ENCODE results near the gene VWCE. TPM values are rescaled to one million over a fixed set of nuclear protein-coding genes. Genes with fewer than 3 reads are reported as not detected.
"Not testable (repeated sequence)": the region's sequence is repeated elsewhere in the genome, so short reads cannot be mapped to it uniquely, and the experiment has no call there.

Gene VWCE
- total RNA-seq, 2 experiments from 2014 or later = 0.64 to 1.0 TPM

DNA sequence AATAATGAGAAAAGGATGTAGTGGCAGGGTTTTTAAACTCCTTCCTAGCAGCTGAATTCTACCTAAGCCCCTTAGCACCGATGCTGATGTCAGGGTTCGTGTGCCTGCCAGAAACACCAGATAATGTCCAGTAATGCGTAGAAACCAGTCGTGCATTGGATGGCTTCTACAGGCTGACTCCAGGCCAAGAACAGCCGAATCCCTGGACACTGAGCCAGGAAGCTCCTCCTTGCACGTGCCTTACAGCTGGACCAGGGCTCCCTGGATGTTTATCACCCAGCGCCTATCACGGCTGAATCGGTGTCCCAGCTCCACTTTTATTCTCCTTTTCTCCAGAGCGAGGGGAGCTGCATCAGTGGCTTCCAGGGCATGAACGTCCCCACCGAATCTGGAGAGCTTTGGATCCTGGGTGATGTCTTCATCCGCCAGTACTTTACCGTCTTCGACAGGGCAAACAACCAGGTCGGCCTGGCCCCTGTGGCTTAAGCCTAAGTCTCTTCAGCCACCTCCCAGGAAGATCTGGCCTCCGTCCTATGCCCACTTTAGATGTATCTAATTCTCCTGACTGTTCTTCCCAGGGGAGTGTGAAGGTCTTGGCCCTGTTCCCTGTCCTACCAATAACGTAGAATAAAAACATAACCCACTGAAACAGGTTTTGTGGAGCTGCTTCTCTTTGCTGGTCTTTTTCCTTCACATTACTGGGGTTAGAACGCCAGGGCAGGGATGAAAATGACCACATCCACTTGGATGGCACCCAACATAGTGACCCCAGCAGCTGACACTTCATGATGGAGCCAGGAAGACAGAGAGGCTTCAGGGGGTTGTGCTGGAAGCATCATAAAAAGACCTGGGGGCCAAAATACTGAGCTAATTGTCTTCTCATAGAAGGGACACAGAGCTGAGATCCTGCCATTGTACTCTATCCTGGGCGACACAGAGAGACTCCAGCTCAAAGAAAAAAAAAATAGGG lies 44.0 kb downstream of the VWCE start:
- H3K9me3 Mint-ChIP-seq; H3K27ac Mint-ChIP-seq; H3K36me3 Mint-ChIP-seq (ENCODE audit: low read depth); H3K9me3 ChIP-seq (ENCODE audit: control insufficient read depth in 1 of 2, insufficient read depth in 1 of 2, low read length in 2 of 2); H3K27me3 ChIP-seq (ENCODE audit: control insufficient read depth in 1 of 2, insufficient read depth in 2 of 2, low read length in 2 of 2); H3K27ac ChIP-seq (ENCODE audit: low read depth in 1 of 2, low read length in 2 of 2); H3K4me3 ChIP-seq (ENCODE audit: low read length); POLR2A ChIA-PET; DNase-seq; H3K4me1 ChIP-seq (ENCODE audit: insufficient read depth, low read length); H3K27me3 Mint-ChIP-seq; H3K36me3 ChIP-seq (ENCODE audit: insufficient read depth, low read length); H3K4me3 Mint-ChIP-seq; H3K4me1 Mint-ChIP-seq (ENCODE audit: low read depth); ATAC-seq (ENCODE audit: poor library complexity): not testable (repeated sequence)
- intact Hi-C loops (cut with DNase I, micrococcal nuclease) = loop anchor here in 1 of 2 experiments (10.0 kb wide), 1 partner anchor 144 kb away; the partner anchor contains the start of gene TMEM216
- CTCF ChIA-PET = interaction anchor here (0.7 kb wide), 1 partner anchor 208 kb away, joined by 4 read pairs; no protein-coding TSS in a partner anchor

DNA sequence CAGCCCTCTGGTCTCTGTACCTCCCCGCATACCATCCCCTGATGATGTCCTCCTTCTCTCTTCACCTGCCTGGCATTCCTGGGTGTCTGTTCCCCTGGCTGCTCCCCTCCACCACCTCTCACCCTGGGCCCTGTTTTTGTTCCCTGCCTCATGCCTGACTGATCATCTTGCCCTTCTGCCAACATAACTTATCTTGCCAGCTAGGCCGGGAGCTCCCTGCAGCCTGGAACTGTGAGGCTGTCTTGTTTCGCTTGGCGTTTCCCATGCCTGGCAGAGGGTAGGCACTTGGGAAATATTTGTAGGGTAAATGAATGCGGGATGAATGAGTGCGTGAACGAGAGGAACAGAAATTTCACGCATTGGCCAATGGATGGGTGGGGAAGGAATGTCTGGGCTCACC lies 45.9 kb downstream of the VWCE start:
- CTCF ChIA-PET; H3K9me3 ChIP-seq (ENCODE audit: control insufficient read depth in 1 of 2, insufficient read depth in 1 of 2, low read length in 2 of 2); H3K9me3 Mint-ChIP-seq; ATAC-seq (ENCODE audit: poor library complexity); DNase-seq; H3K36me3 ChIP-seq (ENCODE audit: insufficient read depth, low read length); H3K27ac ChIP-seq (ENCODE audit: low read depth in 1 of 2, low read length in 2 of 2); H3K4me3 ChIP-seq (ENCODE audit: low read length); POLR2A ChIA-PET; H3K27ac Mint-ChIP-seq; intact Hi-C loops (cut with DNase I, micrococcal nuclease); H3K36me3 Mint-ChIP-seq (ENCODE audit: low read depth); H3K27me3 Mint-ChIP-seq; H3K4me3 Mint-ChIP-seq; H3K4me1 ChIP-seq (ENCODE audit: insufficient read depth, low read length); H3K4me1 Mint-ChIP-seq (ENCODE audit: low read depth); H3K27me3 ChIP-seq (ENCODE audit: control insufficient read depth in 1 of 2, insufficient read depth in 2 of 2, low read length in 2 of 2): not testable (repeated sequence)

DNA sequence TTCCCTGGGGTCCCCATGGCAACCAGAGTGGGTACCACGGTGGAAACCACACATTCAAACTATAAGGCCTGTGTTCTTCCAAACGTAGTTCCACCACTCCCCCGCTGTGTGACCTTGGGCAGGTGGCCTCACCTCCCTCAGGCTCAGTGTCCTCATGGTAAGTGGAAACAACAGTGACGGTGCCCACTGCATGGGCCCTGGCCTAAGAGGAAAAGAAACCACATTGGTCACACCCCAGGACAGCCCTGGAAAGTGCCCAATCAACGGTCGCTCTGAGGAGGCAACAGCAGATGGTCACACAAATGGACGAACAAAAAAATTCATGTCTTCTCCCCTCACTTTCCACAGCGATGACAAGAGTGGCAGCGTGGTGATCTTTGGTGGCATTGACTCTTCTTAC lies 47.0 kb downstream of the VWCE start:
- H3K9me3 ChIP-seq (ENCODE audit: control insufficient read depth in 1 of 2, insufficient read depth in 1 of 2, low read length in 2 of 2); H3K27ac Mint-ChIP-seq; H3K4me1 ChIP-seq (ENCODE audit: insufficient read depth, low read length); ATAC-seq (ENCODE audit: poor library complexity); H3K27me3 ChIP-seq (ENCODE audit: control insufficient read depth in 1 of 2, insufficient read depth in 2 of 2, low read length in 2 of 2); H3K4me1 Mint-ChIP-seq (ENCODE audit: low read depth); H3K36me3 ChIP-seq (ENCODE audit: insufficient read depth, low read length); intact Hi-C loops (cut with DNase I, micrococcal nuclease); H3K36me3 Mint-ChIP-seq (ENCODE audit: low read depth); H3K9me3 Mint-ChIP-seq; H3K27me3 Mint-ChIP-seq; H3K27ac ChIP-seq (ENCODE audit: low read depth in 1 of 2, low read length in 2 of 2); DNase-seq; H3K4me3 Mint-ChIP-seq; POLR2A ChIA-PET; H3K4me3 ChIP-seq (ENCODE audit: low read length); CTCF ChIA-PET: not testable (repeated sequence)

DNA sequence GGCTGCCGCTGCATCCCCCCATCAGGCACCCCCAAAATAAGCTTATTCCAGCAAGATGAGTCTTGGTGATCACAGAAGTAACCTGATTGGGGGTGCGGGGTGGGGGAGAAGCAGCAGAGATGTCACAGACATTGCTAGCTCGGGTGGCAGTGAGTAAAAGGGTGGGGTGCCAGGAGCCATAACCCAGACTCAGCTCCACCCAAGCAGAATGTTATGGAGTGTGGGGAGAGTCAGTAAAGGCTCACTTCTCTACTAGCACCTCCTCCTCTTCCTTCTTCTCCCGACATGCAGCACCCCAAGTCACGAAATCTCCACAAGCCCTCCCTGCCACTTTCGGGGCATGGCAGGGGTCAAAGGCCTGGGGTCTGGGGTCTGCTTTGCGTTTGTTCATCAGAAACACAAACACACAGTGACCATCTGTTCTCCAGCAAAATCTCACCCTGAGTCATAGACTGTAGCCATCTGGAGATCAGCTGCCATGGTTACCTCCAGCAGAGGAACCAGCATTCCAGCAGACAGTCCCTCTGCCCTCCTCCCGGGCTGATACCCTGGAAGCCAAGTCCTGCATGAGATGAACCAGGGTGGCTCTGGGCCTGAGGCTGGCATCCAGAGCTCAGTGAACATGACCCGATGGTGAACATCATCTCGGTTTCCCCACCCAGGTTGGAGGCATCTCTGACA lies 49.7 kb downstream of the VWCE start:
- H3K36me3 Mint-ChIP-seq (ENCODE audit: low read depth); H3K27ac Mint-ChIP-seq; H3K27me3 Mint-ChIP-seq; H3K4me1 ChIP-seq (ENCODE audit: insufficient read depth, low read length); H3K9me3 ChIP-seq (ENCODE audit: control insufficient read depth in 1 of 2, insufficient read depth in 1 of 2, low read length in 2 of 2); DNase-seq; intact Hi-C loops (cut with DNase I, micrococcal nuclease); H3K4me3 ChIP-seq (ENCODE audit: low read length); H3K4me1 Mint-ChIP-seq (ENCODE audit: low read depth); CTCF ChIA-PET; ATAC-seq (ENCODE audit: poor library complexity); H3K9me3 Mint-ChIP-seq; H3K27me3 ChIP-seq (ENCODE audit: control insufficient read depth in 1 of 2, insufficient read depth in 2 of 2, low read length in 2 of 2); H3K4me3 Mint-ChIP-seq; POLR2A ChIA-PET; H3K36me3 ChIP-seq (ENCODE audit: insufficient read depth, low read length); H3K27ac ChIP-seq (ENCODE audit: low read depth in 1 of 2, low read length in 2 of 2): not testable (repeated sequence)

DNA sequence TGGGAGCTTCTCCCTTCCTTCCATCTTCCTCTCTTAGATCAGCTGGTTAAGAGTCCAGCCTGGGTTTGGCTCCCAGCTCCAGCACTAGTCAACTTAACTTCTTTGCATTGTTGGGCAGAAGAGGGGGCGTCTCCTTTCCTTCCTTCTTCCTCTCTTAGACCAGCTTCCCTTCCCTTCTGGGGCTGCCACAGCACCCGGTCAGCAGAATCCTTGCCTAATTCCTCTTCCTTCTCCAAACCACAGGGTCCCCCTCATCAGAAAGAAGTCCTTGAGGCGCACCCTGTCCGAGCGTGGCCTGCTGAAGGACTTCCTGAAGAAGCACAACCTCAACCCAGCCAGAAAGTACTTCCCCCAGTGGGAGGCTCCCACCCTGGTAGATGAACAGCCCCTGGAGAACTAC lies 53.6 kb downstream of the VWCE start:
- DNase-seq; CTCF ChIA-PET; intact Hi-C loops (cut with DNase I, micrococcal nuclease); H3K4me1 Mint-ChIP-seq (ENCODE audit: low read depth); H3K27me3 ChIP-seq (ENCODE audit: control insufficient read depth in 1 of 2, insufficient read depth in 2 of 2, low read length in 2 of 2); POLR2A ChIA-PET; H3K9me3 Mint-ChIP-seq; H3K9me3 ChIP-seq (ENCODE audit: control insufficient read depth in 1 of 2, insufficient read depth in 1 of 2, low read length in 2 of 2); H3K27ac Mint-ChIP-seq; H3K36me3 Mint-ChIP-seq (ENCODE audit: low read depth); H3K4me1 ChIP-seq (ENCODE audit: insufficient read depth, low read length); H3K36me3 ChIP-seq (ENCODE audit: insufficient read depth, low read length); H3K4me3 ChIP-seq (ENCODE audit: low read length); ATAC-seq (ENCODE audit: poor library complexity); H3K27me3 Mint-ChIP-seq; H3K27ac ChIP-seq (ENCODE audit: low read depth in 1 of 2, low read length in 2 of 2); H3K4me3 Mint-ChIP-seq: not testable (repeated sequence)

DNA sequence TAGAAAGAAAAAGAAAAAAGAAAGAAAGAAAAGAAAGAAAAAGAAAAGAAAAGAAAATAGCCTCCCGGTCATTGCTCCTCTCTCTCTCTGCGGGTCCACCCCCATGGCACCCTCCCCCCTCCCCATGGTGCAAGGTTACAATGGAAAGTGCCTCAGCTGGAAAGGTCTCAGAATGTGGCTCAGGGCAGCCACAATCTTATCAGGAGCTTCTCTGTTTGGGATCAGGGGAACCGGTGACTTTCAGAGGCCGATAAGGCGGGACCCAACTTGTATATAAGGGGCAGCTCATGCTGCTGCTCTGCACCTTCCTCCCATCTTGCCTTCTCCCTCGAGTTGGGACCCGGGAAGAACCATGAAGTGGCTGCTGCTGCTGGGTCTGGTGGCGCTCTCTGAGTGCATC lies 54.2 kb downstream of the VWCE start, which contains the start of gene PGA5:
Gene PGA5 (plus strand): TSS at position 301 of the 400 bp plus-strand sequence. CDS start 52 bp downstream, at position 353.
- POLR2A ChIA-PET; H3K4me3 Mint-ChIP-seq; CTCF ChIA-PET; H3K4me3 ChIP-seq (ENCODE audit: low read length); H3K27ac Mint-ChIP-seq; ATAC-seq (ENCODE audit: poor library complexity); H3K27ac ChIP-seq (ENCODE audit: low read depth in 1 of 2, low read length in 2 of 2); H3K4me1 Mint-ChIP-seq (ENCODE audit: low read depth); H3K9me3 Mint-ChIP-seq; H3K9me3 ChIP-seq (ENCODE audit: control insufficient read depth in 1 of 2, insufficient read depth in 1 of 2, low read length in 2 of 2); H3K4me1 ChIP-seq (ENCODE audit: insufficient read depth, low read length); DNase-seq; H3K36me3 ChIP-seq (ENCODE audit: insufficient read depth, low read length); H3K27me3 Mint-ChIP-seq; H3K36me3 Mint-ChIP-seq (ENCODE audit: low read depth); intact Hi-C loops (cut with DNase I, micrococcal nuclease); H3K27me3 ChIP-seq (ENCODE audit: control insufficient read depth in 1 of 2, insufficient read depth in 2 of 2, low read length in 2 of 2): not testable (repeated sequence)

DNA sequence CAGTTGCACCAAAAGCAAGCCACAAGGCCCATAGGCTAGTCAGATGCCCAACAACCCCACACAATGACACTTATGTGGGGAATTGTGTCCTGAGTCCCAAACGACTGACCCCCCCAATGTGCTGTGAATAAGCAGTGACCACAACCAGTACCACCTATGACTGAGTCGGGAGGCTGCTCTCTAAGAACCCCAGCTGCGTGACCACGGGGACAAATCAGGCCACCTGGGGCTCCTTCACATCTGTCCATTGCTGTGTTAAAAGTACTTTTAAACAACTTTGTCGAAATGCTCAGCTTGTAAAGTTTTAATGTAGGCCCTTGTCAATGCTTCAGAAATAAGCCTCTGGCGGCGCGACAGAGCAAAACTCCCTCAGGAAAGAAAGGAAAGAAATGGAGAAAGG lies 54.8 kb downstream of the VWCE start:
- DNase-seq; CTCF ChIA-PET; H3K9me3 ChIP-seq (ENCODE audit: control insufficient read depth in 1 of 2, insufficient read depth in 1 of 2, low read length in 2 of 2); H3K27ac ChIP-seq (ENCODE audit: low read depth in 1 of 2, low read length in 2 of 2); H3K27ac Mint-ChIP-seq; H3K4me1 Mint-ChIP-seq (ENCODE audit: low read depth); ATAC-seq (ENCODE audit: poor library complexity); H3K27me3 ChIP-seq (ENCODE audit: control insufficient read depth in 1 of 2, insufficient read depth in 2 of 2, low read length in 2 of 2); H3K4me1 ChIP-seq (ENCODE audit: insufficient read depth, low read length); H3K4me3 ChIP-seq (ENCODE audit: low read length); intact Hi-C loops (cut with DNase I, micrococcal nuclease); POLR2A ChIA-PET; H3K36me3 Mint-ChIP-seq (ENCODE audit: low read depth); H3K9me3 Mint-ChIP-seq; H3K36me3 ChIP-seq (ENCODE audit: insufficient read depth, low read length); H3K4me3 Mint-ChIP-seq; H3K27me3 Mint-ChIP-seq: not testable (repeated sequence)
